WTC11 (cell line): ENCODE data around the gene PIEZO1. TPM values are rescaled to one million over a fixed set of nuclear protein-coding genes. Genes with fewer than 3 reads are reported as not detected.

Experiments used
- ATAC-seq: fragments of 200-7000 bp; cut with Tn5 transposase; 2 replicates; pipeline ENCODE4 v1.10.0; 2021; ENCODE audit warnings: mild to moderate bottlenecking, moderate library complexity
- CTCF ChIA-PET: fragments of 300-600 bp; sonication (Branson Sonifier 250); formaldehyde crosslinking; loops from one replicate; lab custom pipeline; 2021; ENCODE audit warnings: antibody characterized with exemption; lab: Charles Lee
- POLR2A ChIA-PET: fragments of 350-600 bp; sonication (Branson Sonifier 250); formaldehyde crosslinking; loops from one replicate; lab custom pipeline; 2021; ENCODE audit warnings: antibody characterized with exemption; lab: Charles Lee
- DNase-seq: peaks from one replicate; pipeline ENCODE4 v3.0.0; 2021; ENCODE audit warnings: low spot score
- H3K27ac Mint-ChIP-seq: 2 replicates; pipeline ENCODE4 v1.8.0; 2021; ENCODE audit warnings: mixed read lengths
- H3K27me3 Mint-ChIP-seq: 2 replicates; pipeline ENCODE4 v1.8.0; 2021; ENCODE audit warnings: low read depth, mild to moderate bottlenecking, moderate library complexity, mixed read lengths
- H3K36me3 Mint-ChIP-seq: 2 replicates; pipeline ENCODE4 v1.8.0; 2021; ENCODE audit warnings: mixed read lengths
- H3K4me1 Mint-ChIP-seq: 2 replicates; pipeline ENCODE4 v1.8.0; 2022; ENCODE audit warnings: mixed read lengths
- H3K4me3 Mint-ChIP-seq: 2 replicates; pipeline ENCODE4 v1.8.0; 2021; ENCODE audit warnings: mild to moderate bottlenecking, moderate library complexity, mixed read lengths
- H3K9me3 Mint-ChIP-seq: 2 replicates; pipeline ENCODE4 v1.8.0; 2021; ENCODE audit warnings: mixed read lengths
- CBFB ChIP-seq: sonication (generic); formaldehyde crosslinking; IDR thresholded peaks from 2 replicates; pipeline ENCODE4 v1.8.1; 2022; ENCODE audit warnings: mild to moderate bottlenecking, low read depth, missing genetic modification reagents
- CREB1 ChIP-seq: sonication (generic); formaldehyde crosslinking; IDR thresholded peaks from 2 replicates; pipeline ENCODE4 v1.8.0; 2023; ENCODE audit warnings: mild to moderate bottlenecking, missing genetic modification reagents
- ETV6 ChIP-seq: sonication (generic); formaldehyde crosslinking; IDR thresholded peaks from 2 replicates; pipeline ENCODE4 v1.8.1; 2022; ENCODE audit warnings: mild to moderate bottlenecking, missing genetic modification reagents
- SP1 ChIP-seq: sonication (generic); formaldehyde crosslinking; conservative IDR thresholded peaks from 2 replicates; pipeline ENCODE4 v1.8.1; 2022; ENCODE audit warnings: missing genetic modification reagents
- ZNF232 ChIP-seq: sonication (generic); formaldehyde crosslinking; IDR thresholded peaks from 2 replicates; pipeline ENCODE4 v1.8.0; 2022; ENCODE audit warnings: mild to moderate bottlenecking, missing genetic modification reagents
- ZNF423 ChIP-seq: fragments of 250-450 bp; sonication (Bioruptor Pico); IDR thresholded peaks from 2 replicates; pipeline ENCODE4 v2.1.2; 2022; ENCODE audit warnings: mild to moderate bottlenecking, moderate library complexity
- total RNA-seq: library from RNA; stranded (reverse); gene quantifications from 3 replicates; pipeline ENCODE4 v1.2.3, GENCODE V29; 2021
- TF ChIP-seq, protein P1 (sequence below): fragments of 250-450 bp; sonication (Bioruptor Pico); IDR thresholded peaks from 2 replicates; pipeline ENCODE4 v1.8.0; 2021; ENCODE audit warnings: mild to moderate bottlenecking
- TF ChIP-seq, protein P2 (sequence below): fragments of 250-450 bp; sonication (Bioruptor Pico); IDR thresholded peaks from 2 replicates; pipeline ENCODE4 v1.9.0; 2021; ENCODE audit warnings: mild to moderate bottlenecking, borderline replicate concordance
- TF ChIP-seq, protein P3 (sequence below): fragments of 200-600 bp; IDR thresholded peaks from 2 replicates; pipeline ENCODE4 v1.8.0; 2022; ENCODE audit warnings: antibody characterized with exemption
- TF ChIP-seq, protein P4 (sequence below): fragments of 250-450 bp; sonication (Bioruptor Pico); conservative IDR thresholded peaks from 2 replicates; pipeline ENCODE4 v1.9.0; 2021; ENCODE audit warnings: mild to moderate bottlenecking
- TF ChIP-seq, protein P5 (sequence below): sonication (generic); formaldehyde crosslinking; IDR thresholded peaks from 2 replicates; pipeline ENCODE4 v1.8.1; 2022; ENCODE audit warnings: mild to moderate bottlenecking, moderate library complexity, missing genetic modification reagents
- TF ChIP-seq, protein P6 (sequence below): sonication (generic); formaldehyde crosslinking; IDR thresholded peaks from 2 replicates; pipeline ENCODE4 v1.8.1; 2022; ENCODE audit warnings: missing genetic modification reagents, borderline replicate concordance
- TF ChIP-seq, protein P7 (sequence below): sonication (generic); formaldehyde crosslinking; IDR thresholded peaks from 2 replicates; pipeline ENCODE4 v1.8.1; 2023; ENCODE audit warnings: mild to moderate bottlenecking, missing genetic modification reagents, moderate library complexity

PIEZO1 gene
- total RNA-seq, 1 experiment from 2014 or later = 71.3 TPM

DNA sequence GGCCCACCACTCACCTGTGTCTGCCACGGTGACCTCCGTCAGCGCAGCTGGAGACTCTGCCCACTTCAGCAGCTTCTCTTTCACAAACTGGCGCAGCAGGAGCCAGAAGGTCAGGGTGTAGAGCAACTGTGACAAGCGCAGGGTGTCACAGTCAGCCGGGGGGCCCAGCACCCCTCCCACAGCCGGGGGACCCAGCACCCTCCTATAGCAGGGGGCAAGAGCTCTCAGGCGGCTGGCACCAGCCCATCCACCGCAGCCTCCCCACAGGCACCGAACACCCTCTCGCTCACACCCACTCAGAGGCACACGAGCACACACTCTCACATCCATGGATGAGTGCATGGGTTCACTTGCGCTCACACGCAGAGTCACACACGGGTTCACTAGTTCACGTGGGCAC lies 49.9 kb downstream of the PIEZO1 start:
- H3K4me3 Mint-ChIP-seq = no peak overlapping the region
- H3K27ac Mint-ChIP-seq = no peak overlapping the region

DNA sequence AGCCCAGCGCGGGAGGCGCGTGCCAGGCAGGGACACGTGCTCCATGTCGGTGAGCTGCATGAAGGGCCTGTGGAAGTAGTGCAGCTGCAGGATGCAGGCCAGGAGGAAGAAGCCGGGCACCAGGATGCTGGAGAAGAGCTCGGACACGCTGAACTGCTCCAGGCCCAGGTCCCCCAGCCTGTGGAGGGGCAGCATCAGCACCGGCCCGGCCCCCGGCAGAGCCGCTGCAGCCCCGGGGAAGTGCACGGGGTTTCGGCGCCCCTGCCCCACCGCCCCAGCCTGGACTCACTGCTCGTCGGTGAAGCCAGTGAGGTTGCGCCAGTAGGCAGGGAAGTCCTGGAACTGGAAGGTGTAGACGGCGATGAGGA lies 50.7 kb downstream of the PIEZO1 start:
- CTCF ChIA-PET = interaction anchor here (1.4 to 4.1 kb wide), 3 partner anchors 12 to 62 kb away, joined by 6 to 185 read pairs (median 80); no protein-coding TSS in a partner anchor
- DNase-seq (no peak), ATAC-seq (no peak)
- TF ChIP-seq ZNF232 (CRISPR knock-in tag) (no peak), CREB1 (CRISPR knock-in tag) (no peak), CBFB (no peak), ETV6 (CRISPR knock-in tag) (no peak), SP1 (CRISPR knock-in tag) (no peak)
- TF ChIP-seq, protein P1, sequence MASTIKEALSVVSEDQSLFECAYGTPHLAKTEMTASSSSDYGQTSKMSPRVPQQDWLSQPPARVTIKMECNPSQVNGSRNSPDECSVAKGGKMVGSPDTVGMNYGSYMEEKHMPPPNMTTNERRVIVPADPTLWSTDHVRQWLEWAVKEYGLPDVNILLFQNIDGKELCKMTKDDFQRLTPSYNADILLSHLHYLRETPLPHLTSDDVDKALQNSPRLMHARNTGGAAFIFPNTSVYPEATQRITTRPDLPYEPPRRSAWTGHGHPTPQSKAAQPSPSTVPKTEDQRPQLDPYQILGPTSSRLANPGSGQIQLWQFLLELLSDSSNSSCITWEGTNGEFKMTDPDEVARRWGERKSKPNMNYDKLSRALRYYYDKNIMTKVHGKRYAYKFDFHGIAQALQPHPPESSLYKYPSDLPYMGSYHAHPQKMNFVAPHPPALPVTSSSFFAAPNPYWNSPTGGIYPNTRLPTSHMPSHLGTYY (CRISPR knock-in tag) = no peak
- TF ChIP-seq, protein P2, sequence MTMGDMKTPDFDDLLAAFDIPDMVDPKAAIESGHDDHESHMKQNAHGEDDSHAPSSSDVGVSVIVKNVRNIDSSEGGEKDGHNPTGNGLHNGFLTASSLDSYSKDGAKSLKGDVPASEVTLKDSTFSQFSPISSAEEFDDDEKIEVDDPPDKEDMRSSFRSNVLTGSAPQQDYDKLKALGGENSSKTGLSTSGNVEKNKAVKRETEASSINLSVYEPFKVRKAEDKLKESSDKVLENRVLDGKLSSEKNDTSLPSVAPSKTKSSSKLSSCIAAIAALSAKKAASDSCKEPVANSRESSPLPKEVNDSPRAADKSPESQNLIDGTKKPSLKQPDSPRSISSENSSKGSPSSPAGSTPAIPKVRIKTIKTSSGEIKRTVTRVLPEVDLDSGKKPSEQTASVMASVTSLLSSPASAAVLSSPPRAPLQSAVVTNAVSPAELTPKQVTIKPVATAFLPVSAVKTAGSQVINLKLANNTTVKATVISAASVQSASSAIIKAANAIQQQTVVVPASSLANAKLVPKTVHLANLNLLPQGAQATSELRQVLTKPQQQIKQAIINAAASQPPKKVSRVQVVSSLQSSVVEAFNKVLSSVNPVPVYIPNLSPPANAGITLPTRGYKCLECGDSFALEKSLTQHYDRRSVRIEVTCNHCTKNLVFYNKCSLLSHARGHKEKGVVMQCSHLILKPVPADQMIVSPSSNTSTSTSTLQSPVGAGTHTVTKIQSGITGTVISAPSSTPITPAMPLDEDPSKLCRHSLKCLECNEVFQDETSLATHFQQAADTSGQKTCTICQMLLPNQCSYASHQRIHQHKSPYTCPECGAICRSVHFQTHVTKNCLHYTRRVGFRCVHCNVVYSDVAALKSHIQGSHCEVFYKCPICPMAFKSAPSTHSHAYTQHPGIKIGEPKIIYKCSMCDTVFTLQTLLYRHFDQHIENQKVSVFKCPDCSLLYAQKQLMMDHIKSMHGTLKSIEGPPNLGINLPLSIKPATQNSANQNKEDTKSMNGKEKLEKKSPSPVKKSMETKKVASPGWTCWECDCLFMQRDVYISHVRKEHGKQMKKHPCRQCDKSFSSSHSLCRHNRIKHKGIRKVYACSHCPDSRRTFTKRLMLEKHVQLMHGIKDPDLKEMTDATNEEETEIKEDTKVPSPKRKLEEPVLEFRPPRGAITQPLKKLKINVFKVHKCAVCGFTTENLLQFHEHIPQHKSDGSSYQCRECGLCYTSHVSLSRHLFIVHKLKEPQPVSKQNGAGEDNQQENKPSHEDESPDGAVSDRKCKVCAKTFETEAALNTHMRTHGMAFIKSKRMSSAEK (CRISPR knock-in tag) = no peak
- TF ChIP-seq, protein P3, sequence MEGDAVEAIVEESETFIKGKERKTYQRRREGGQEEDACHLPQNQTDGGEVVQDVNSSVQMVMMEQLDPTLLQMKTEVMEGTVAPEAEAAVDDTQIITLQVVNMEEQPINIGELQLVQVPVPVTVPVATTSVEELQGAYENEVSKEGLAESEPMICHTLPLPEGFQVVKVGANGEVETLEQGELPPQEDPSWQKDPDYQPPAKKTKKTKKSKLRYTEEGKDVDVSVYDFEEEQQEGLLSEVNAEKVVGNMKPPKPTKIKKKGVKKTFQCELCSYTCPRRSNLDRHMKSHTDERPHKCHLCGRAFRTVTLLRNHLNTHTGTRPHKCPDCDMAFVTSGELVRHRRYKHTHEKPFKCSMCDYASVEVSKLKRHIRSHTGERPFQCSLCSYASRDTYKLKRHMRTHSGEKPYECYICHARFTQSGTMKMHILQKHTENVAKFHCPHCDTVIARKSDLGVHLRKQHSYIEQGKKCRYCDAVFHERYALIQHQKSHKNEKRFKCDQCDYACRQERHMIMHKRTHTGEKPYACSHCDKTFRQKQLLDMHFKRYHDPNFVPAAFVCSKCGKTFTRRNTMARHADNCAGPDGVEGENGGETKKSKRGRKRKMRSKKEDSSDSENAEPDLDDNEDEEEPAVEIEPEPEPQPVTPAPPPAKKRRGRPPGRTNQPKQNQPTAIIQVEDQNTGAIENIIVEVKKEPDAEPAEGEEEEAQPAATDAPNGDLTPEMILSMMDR = no peak
- TF ChIP-seq, protein P4, sequence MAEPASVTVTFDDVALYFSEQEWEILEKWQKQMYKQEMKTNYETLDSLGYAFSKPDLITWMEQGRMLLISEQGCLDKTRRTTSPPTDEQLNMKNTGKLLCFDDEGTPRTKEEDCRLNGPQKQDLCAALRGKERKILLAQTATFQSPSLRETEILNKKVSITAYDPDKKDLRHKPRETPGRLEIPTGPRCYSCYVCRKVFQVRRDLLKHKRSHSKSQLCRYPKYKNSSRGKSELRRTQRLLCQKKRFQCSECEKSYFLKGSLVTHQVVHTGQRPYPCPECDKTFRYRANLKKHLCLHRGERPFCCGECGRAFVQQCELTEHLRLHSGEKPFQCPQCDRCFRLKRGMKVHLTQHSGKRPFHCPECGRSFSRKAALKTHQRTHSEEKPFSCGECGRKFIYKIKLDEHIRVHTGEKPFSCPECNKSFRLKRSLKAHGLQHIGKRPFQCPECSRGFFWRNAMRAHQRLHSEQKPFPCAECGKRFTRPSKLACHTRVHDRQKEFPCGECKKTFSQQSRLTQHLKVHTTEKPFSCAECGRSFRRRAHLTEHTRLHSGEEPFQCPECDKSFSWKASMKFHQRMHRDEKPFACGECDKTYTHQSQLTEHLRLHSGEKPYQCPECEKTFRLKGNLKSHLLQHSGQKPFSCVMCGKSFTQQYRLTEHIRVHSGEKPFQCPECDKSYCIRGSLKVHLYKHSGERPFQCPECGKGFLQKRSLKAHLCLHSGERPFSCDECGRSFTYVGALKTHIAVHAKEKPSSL = no peak
- TF ChIP-seq, protein P5, sequence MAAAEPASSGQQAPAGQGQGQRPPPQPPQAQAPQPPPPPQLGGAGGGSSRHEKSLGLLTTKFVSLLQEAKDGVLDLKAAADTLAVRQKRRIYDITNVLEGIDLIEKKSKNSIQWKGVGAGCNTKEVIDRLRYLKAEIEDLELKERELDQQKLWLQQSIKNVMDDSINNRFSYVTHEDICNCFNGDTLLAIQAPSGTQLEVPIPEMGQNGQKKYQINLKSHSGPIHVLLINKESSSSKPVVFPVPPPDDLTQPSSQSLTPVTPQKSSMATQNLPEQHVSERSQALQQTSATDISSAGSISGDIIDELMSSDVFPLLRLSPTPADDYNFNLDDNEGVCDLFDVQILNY = no peak
- TF ChIP-seq, protein P6, sequence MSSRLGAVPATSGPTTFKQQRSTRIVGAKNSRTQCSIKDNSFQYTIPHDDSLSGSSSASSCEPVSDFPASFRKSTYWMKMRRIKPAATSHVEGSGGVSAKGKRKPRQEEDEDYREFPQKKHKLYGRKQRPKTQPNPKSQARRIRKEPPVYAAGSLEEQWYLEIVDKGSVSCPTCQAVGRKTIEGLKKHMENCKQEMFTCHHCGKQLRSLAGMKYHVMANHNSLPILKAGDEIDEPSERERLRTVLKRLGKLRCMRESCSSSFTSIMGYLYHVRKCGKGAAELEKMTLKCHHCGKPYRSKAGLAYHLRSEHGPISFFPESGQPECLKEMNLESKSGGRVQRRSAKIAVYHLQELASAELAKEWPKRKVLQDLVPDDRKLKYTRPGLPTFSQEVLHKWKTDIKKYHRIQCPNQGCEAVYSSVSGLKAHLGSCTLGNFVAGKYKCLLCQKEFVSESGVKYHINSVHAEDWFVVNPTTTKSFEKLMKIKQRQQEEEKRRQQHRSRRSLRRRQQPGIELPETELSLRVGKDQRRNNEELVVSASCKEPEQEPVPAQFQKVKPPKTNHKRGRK (CRISPR knock-in tag) = no peak
- Mint-ChIP-seq H3K4me1 (no peaks in the 10 kb centered on the region), H3K27ac (no peak overlapping the region), H3K4me3 (no peak overlapping the region), H3K27me3 (no peaks in the 10 kb centered on the region), H3K9me3 (no peaks in the 10 kb centered on the region), H3K36me3 (no peaks in the 10 kb centered on the region)
- POLR2A ChIA-PET = no interaction called here

More for the DNA sequence above, 49.9 kb downstream of the PIEZO1 start:
- no peak for ATAC-seq
- no peaks in the 10 kb centered on the region for H3K4me1 Mint-ChIP-seq
- H3K9me3 Mint-ChIP-seq = no peaks in the 10 kb centered on the region
- ChIA-PET CTCF (interaction anchor here (1.4 to 4.1 kb wide), 3 partner anchors 12 to 62 kb away, joined by 6 to 185 read pairs (median 80); no protein-coding TSS in a partner anchor), POLR2A (no interaction called here)
- H3K36me3 Mint-ChIP-seq = no peaks in the 10 kb centered on the region
- no peak for DNase-seq
- H3K27me3 Mint-ChIP-seq = no peaks in the 10 kb centered on the region
- TF ChIP-seq, protein P7, sequence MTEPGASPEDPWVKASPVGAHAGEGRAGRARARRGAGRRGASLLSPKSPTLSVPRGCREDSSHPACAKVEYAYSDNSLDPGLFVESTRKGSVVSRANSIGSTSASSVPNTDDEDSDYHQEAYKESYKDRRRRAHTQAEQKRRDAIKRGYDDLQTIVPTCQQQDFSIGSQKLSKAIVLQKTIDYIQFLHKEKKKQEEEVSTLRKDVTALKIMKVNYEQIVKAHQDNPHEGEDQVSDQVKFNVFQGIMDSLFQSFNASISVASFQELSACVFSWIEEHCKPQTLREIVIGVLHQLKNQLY = no peak
- no peak for TF ChIP-seq ZNF423 (CRISPR knock-in tag)
